HepG2 (cell line): Measurements from ENCODE around the gene BCL2L1. TPM values are rescaled to one million over a fixed set of nuclear protein-coding genes. Genes with fewer than 3 reads are reported as not detected.

Experiments used
- AHR ChIP-seq: IDR thresholded peaks from 2 replicates; pipeline ENCODE4 v1.6.1; 2018; ENCODE audit warnings: missing genetic modification reagents, missing compliant biosample characterization
- DR1 ChIP-seq: sonication (generic); formaldehyde crosslinking; IDR thresholded peaks from 2 replicates; pipeline ENCODE4 v1.8.0; 2021; ENCODE audit warnings: mild to moderate bottlenecking, missing genetic modification reagents, inconsistent platforms
- EZH2 ChIP-seq: conservative IDR thresholded peaks from 2 replicates; pipeline ENCODE4 v1.6.1; 2012; ENCODE audit warnings: mild to moderate bottlenecking, low read depth, low read length, moderate library complexity
- FOXM1 ChIP-seq: sonication (generic); formaldehyde crosslinking; IDR thresholded peaks from 2 replicates; pipeline ENCODE4 v1.5.0; 2020; ENCODE audit warnings: missing genetic modification reagents
- HCFC1 ChIP-seq: fragments of 150-350 bp; IDR thresholded peaks from 2 replicates; pipeline ENCODE4 v1.6.1; 2014; ENCODE audit warnings: low read depth, low read length
- JDP2 ChIP-seq: sonication (generic); formaldehyde crosslinking; IDR thresholded peaks from 2 replicates; pipeline ENCODE4 v1.8.1; 2022; ENCODE audit warnings: missing genetic modification reagents, borderline replicate concordance
- MTF2 ChIP-seq: sonication (generic); formaldehyde crosslinking; IDR thresholded peaks from 2 replicates; pipeline ENCODE4 v1.5.0; 2020; ENCODE audit warnings: missing genetic modification reagents, borderline replicate concordance
- NONO ChIP-seq, 2 experiments: fragments of 450-650 bp in 1 of 2; sonication (generic) in 1 of 2; formaldehyde crosslinking in 1 of 2; IDR thresholded peaks in 1 of 2; conservative IDR thresholded peaks in 1 of 2; 2 replicates each; pipeline versions ENCODE4 v1.6.1 to v1.8.0; 2017 to 2022; ENCODE audit warnings: mild to moderate bottlenecking in 1 of 2, missing genetic modification reagents in 1 of 2, moderate library complexity in 1 of 2
- ONECUT2 ChIP-seq: sonication (generic); formaldehyde crosslinking; IDR thresholded peaks from 2 replicates; pipeline ENCODE4 v1.4.0; 2020; ENCODE audit warnings: missing genetic modification reagents
- POGK ChIP-seq: sonication (generic); formaldehyde crosslinking; conservative IDR thresholded peaks from 2 replicates; pipeline ENCODE4 v1.8.0; 2022; ENCODE audit warnings: mild to moderate bottlenecking, moderate library complexity, missing genetic modification reagents
- SNAI1 ChIP-seq: sonication (generic); formaldehyde crosslinking; IDR thresholded peaks from 2 replicates; pipeline ENCODE4 v1.5.0; 2020; ENCODE audit warnings: mild to moderate bottlenecking, missing genetic modification reagents, borderline replicate concordance
- TFDP1 ChIP-seq: IDR thresholded peaks from 2 replicates; pipeline ENCODE4 v1.6.1; 2016; ENCODE audit warnings: missing compliant biosample characterization, missing genetic modification reagents, borderline replicate concordance
- ZBTB21 ChIP-seq: sonication (generic); formaldehyde crosslinking; IDR thresholded peaks from 2 replicates; pipeline ENCODE4 v1.4.0; 2020; ENCODE audit warnings: missing genetic modification reagents
- ZBTB25 ChIP-seq: IDR thresholded peaks from 2 replicates; pipeline ENCODE4 v1.6.1; 2018; ENCODE audit warnings: missing genetic modification reagents
- ZNF274 ChIP-seq: sonication (generic); formaldehyde crosslinking; IDR thresholded peaks from 2 replicates; pipeline ENCODE4 v1.5.1; 2020; ENCODE audit warnings: mild to moderate bottlenecking, missing genetic modification reagents
- ZNF362 ChIP-seq: sonication (generic); formaldehyde crosslinking; IDR thresholded peaks from 2 replicates; pipeline ENCODE4 v1.4.0; 2020; ENCODE audit warnings: missing genetic modification reagents, mild to moderate bottlenecking, borderline replicate concordance
- ZNF383 ChIP-seq: sonication (generic); formaldehyde crosslinking; IDR thresholded peaks from 2 replicates; pipeline ENCODE4 v1.4.0; 2020; ENCODE audit warnings: missing genetic modification reagents, mild to moderate bottlenecking, borderline replicate concordance
- ZNF543 ChIP-seq: sonication (generic); formaldehyde crosslinking; IDR thresholded peaks from 2 replicates; pipeline ENCODE4 v1.4.0; 2020; ENCODE audit warnings: mild to moderate bottlenecking, missing genetic modification reagents
- ZNF598 ChIP-seq: sonication (generic); formaldehyde crosslinking; IDR thresholded peaks from 2 replicates; pipeline ENCODE4 v1.5.1; 2020; ENCODE audit warnings: mild to moderate bottlenecking, missing genetic modification reagents, borderline replicate concordance
- ZNF766 ChIP-seq: sonication (generic); formaldehyde crosslinking; IDR thresholded peaks from 2 replicates; pipeline ENCODE4 v1.5.0; 2020; ENCODE audit warnings: missing genetic modification reagents, borderline replicate concordance
- ZNF891 ChIP-seq: sonication (generic); formaldehyde crosslinking; IDR thresholded peaks from 2 replicates; pipeline ENCODE4 v1.5.0; 2020; ENCODE audit warnings: mild to moderate bottlenecking, missing genetic modification reagents
- polyA plus RNA-seq, 8 experiments: library from polyadenylated mRNA; depleted of rRNA in 3 of 8; stranded (reverse) in 7 of 8; unstranded in 1 of 8; fragments of >200 nt; fragmentation: Illumina TruSeq in 4 of 8; extraction: Trizol in 4 of 8; gene quantifications; 2 replicates each; pipeline versions ENCODE4 v1.2.1 to v1.2.3, GENCODE V29; 2011 to 2016; ENCODE audit warnings: low read depth in 4 of 8, missing spikeins in 1 of 8, mixed read lengths in 1 of 8; ENCODE audit not compliant: insufficient read depth in 1 of 8
- total RNA-seq, 5 experiments: library from RNA; depleted of rRNA; stranded (reverse); fragments of >200 nt; fragmentation: Illumina TruSeq; extraction: Trizol; gene quantifications; 2 replicates each; pipeline ENCODE4 v1.2.3, GENCODE V29; 2016; ENCODE audit warnings: low read depth in 1 of 5

BCL2L1 gene
- total and polyA plus RNA-seq, 2 of the 13 experiments (the other 11 are each of a cell fraction or from before 2014, with no cell fraction given): 164 to 258 TPM

GRCh38 chr20:31723319-31724078 is 831 bp upstream of the BCL2L1 start (continued):
- peak; percentile 80 for TF ChIP-seq AHR
- no peak for TF ChIP-seq NONO (IDR thresholded peaks at IDR 0.05)
- TF ChIP-seq NONO (CRISPR knock-in tag; conservative IDR thresholded peaks at IDR 0.05): peak; percentile 97
- TF ChIP-seq FOXM1 (CRISPR knock-in tag): no peak
- peak; percentile 49; the same call in 1 of the 2 replicates for TF ChIP-seq ZBTB25 (CRISPR knock-in tag)
- TF ChIP-seq ZNF274 (CRISPR knock-in tag): peak; percentile 26; the same call in 1 of the 2 replicates
- peak; percentile 73; the same call in 1 of the 2 replicates for TF ChIP-seq ZNF766
- peak; percentile 98 for TF ChIP-seq POGK (CRISPR knock-in tag)
- peak; percentile 88; the same call in 1 of the 2 replicates for TF ChIP-seq MTF2
- no peak for TF ChIP-seq ONECUT2
- TF ChIP-seq DR1 (CRISPR knock-in tag): peak; percentile 84
- peak; percentile 88 for TF ChIP-seq ZNF543 (CRISPR knock-in tag)
- peak; percentile 98 for TF ChIP-seq SNAI1 (CRISPR knock-in tag)
- TF ChIP-seq ZNF891 (CRISPR knock-in tag): no peak; the same call in 1 of the 2 replicates
- TF ChIP-seq EZH2: no peak
- peak; percentile 58 for TF ChIP-seq HCFC1
- TF ChIP-seq TFDP1 (CRISPR knock-in tag): peak; percentile 68
- TF ChIP-seq ZNF362 (CRISPR knock-in tag): no peak
- 0 out of 2 replicates have a peak, but pooled peaks have one; percentile 16 for TF ChIP-seq ZNF598 (CRISPR knock-in tag)
- TF ChIP-seq ZNF383: no peak
- peak; percentile 7; the same call in 1 of the 2 replicates for TF ChIP-seq JDP2 (CRISPR knock-in tag)
- TF ChIP-seq ZBTB21: peak; percentile 32; the same call in 1 of the 2 replicates
